Prostate gland (tissue), 2 donors: ENCODE data around the gene GRAMD1B.

Experiments used
- POLR2A ChIP-seq: fragments of 450-650 bp; IDR thresholded peaks from one replicate; pipeline ENCODE4 v1.6.1; 2016; ENCODE audit warnings: antibody characterized with exemption, mild to moderate bottlenecking
- POLR2AphosphoS5 ChIP-seq: sonication (generic); formaldehyde crosslinking; IDR thresholded peaks from one replicate; pipeline ENCODE4 v1.6.1; 2017; ENCODE audit warnings: antibody characterized with exemption
- TF ChIP-seq, protein P1 (sequence below), 4 experiments: fragments of 200-600 bp in 2 of 4; fragments of 450-650 bp in 2 of 4; sonication (generic) in 2 of 4; IDR thresholded peaks; 1 replicate in 3 of 4; 2 replicates in 1 of 4; pipeline ENCODE4 v1.5.1; 2016 to 2019; ENCODE audit warnings: antibody characterized with exemption in 4 of 4, mild to moderate bottlenecking in 2 of 4, moderate library complexity in 2 of 4

- TF ChIP-seq, protein P1, sequence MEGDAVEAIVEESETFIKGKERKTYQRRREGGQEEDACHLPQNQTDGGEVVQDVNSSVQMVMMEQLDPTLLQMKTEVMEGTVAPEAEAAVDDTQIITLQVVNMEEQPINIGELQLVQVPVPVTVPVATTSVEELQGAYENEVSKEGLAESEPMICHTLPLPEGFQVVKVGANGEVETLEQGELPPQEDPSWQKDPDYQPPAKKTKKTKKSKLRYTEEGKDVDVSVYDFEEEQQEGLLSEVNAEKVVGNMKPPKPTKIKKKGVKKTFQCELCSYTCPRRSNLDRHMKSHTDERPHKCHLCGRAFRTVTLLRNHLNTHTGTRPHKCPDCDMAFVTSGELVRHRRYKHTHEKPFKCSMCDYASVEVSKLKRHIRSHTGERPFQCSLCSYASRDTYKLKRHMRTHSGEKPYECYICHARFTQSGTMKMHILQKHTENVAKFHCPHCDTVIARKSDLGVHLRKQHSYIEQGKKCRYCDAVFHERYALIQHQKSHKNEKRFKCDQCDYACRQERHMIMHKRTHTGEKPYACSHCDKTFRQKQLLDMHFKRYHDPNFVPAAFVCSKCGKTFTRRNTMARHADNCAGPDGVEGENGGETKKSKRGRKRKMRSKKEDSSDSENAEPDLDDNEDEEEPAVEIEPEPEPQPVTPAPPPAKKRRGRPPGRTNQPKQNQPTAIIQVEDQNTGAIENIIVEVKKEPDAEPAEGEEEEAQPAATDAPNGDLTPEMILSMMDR (IDR thresholded peaks at IDR 0.05) = no peak
- TF ChIP-seq POLR2A = no peak
- TF ChIP-seq POLR2AphosphoS5 = no peak
Observed at GRCh38 chr11:123388640-123389039, 41.4 kb upstream of the GRAMD1B start.
